GM19468 (cell line): Measurements from ENCODE around the gene IL12RB2.

ENCODE experiments used
- ATAC-seq: cut with Tn5 transposase; IDR thresholded peaks from one replicate; pipeline ENCODE4 v1.9.1; 2021; ENCODE audit warnings: mild to moderate bottlenecking, moderate library complexity, moderate number of reproducible peaks; ENCODE audit not compliant: unreplicated experiment; ENCODE audit errors: extremely low read depth

Gene IL12RB2

GRCh38 chr1:67307251-67308060 lies at the start of gene IL12RB2:
IL12RB2 (plus strand) TSS chr1:67307873; CDS start chr1:67320369, 12,496 bp downstream.
- ATAC-seq: peak; percentile 17

- no peak for ATAC-seq
Measured at GRCh38 chr1:67261680-67262079, 46.0 kb upstream of the IL12RB2 start.

- no peak for ATAC-seq
Measured at GRCh38 chr1:67262735-67263134, 44.9 kb upstream of the IL12RB2 start.

DNA sequence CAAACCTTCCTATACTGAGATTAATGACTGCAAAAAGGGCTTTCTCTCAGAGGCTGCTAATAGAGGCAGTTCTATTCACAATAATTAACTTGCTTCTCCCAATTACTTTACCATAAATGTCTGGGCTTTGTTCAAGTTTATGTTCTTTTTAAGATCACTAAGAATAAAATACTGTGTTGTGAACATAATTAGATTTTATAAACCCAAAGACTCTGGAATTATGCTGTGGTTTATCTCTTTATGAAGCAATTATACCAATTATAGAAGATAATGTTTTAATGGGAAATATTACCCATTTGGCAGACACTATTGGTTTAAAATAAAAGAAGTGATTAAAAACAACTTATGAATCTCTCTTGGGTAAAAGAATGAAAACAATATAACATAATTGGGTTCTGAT lies 43.5 kb upstream of the IL12RB2 start:
- ATAC-seq: no peak

- ATAC-seq: no peak
Measured at GRCh38 chr1:67264899-67265298, 42.8 kb upstream of the IL12RB2 start.

GRCh38 chr1:67269061-67269460 lies 38.6 kb upstream of the IL12RB2 start:
- ATAC-seq: no peak

- no peak for ATAC-seq
Measured at GRCh38 chr1:67270541-67270940, 37.1 kb upstream of the IL12RB2 start.

DNA sequence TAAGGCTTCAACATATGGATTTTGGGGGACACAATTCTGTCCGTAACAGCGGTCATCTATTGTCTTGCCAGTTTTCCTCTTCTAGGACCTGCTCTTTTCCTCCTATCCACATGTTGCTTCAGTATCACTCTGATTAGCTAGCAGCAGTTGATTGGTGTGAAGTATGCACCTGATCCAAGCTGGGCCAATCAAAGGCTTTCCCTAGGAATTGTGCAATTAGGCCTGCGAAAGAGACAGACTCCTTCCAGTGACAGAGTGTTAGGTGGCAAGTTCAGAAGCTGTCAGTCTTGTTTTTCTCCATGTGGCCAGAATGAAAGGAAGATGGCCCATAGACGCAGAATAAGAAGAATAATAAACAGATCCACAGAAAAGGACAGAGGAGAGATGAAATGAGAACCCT lies 34.1 kb upstream of the IL12RB2 start:
- ATAC-seq: no peak

- no peak for ATAC-seq
Measured at GRCh38 chr1:67274623-67275325, 32.9 kb upstream of the IL12RB2 start.

DNA sequence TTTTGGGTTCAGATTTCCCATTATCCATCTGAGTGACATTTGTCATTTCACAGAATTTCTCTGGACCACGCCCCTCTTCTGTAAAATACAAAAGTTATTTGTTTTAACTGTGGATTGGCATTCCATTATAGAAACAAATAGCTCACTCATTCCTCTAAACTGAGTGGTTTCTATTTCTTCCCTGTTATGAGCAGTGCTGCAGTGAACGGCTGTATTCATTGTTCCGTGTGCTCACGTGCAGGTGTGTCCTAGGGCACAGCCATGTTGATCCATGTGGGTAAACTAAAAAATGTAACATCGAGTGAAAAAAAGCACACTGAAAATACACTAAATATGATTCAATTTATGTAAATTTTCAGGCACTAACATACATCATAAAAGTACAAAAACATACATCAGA lies 27.0 kb upstream of the IL12RB2 start:
- ATAC-seq: no peak

DNA sequence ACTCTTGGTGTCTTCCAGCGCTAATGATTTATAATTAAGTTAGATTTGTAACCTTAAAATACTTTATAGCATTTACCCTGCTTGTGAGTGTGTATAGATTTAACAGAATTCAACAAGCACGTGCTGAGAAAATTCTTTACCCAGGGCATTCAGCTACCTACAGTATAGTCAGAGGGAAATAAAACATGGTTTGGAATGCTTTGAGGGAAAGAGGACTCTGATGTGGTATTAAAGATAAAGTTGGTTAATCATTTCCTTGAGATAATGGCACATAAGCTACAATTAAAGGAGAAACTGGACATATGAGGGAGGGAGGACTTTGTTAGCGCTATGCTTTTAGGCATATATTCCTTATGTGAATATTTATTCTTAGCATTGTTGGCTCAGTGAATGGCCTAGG lies 26.4 kb upstream of the IL12RB2 start:
- no peak for ATAC-seq

DNA sequence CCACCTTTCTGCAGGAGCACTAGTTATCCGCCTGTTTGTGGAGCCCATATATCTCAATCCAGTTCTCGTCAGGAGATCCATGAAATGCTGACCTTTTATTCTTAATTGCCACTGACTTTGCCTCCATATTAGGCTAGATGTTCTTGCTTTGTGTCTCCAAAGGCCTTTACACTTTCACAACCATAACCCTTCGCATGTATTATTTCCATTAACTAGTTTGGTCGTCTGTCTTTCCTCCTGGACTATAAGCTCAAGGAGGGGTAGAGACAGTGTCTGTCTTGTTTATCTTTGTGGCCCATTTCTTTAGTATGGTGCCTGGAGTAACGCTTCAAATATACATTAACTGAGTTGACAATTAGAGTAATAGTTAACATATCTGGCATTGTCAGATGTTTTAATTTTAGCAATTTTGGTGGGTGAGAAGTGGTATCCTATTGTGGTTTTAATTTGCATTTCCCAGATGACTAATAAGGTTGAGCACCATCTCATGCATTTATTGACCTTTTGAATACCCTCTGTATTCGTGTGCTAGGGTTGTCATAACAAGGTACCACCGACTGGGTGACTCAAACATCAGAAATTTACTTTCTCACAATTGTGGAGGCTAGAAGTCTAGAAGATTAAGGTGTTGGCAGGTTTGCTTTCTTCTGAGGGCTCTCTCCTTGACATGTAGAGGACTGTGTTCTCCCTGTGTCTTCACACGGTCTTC lies 21.7 kb upstream of the IL12RB2 start:
- ATAC-seq: peak; percentile 66

GRCh38 chr1:67290236-67290635 lies 17.4 kb upstream of the IL12RB2 start:
- ATAC-seq: no peak

GRCh38 chr1:67294836-67295617 lies 12.6 kb upstream of the IL12RB2 start:
- no peak for ATAC-seq

DNA sequence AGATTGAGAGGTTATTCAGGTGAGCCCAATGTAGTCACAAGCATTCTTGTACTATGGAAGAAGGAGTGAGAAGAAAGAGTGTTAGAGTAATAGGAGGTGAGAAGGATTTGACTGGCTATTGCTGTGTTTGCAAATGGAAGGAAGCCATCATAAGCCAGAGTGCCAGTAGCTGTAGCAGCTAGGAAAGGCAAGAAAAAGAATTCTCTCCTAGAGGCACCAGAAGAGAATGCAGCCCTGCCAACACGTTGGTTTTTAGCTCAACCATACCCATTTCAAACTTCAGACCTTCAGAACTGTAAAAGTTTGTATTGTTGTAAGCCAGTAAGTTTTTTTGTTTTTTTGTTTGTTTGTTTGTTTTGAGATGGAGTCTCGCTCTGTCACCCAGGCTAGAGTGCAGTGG lies 8.9 kb upstream of the IL12RB2 start:
- no peak for ATAC-seq

- ATAC-seq: no peak
Measured at GRCh38 chr1:67299296-67299695, 8.4 kb upstream of the IL12RB2 start.

DNA sequence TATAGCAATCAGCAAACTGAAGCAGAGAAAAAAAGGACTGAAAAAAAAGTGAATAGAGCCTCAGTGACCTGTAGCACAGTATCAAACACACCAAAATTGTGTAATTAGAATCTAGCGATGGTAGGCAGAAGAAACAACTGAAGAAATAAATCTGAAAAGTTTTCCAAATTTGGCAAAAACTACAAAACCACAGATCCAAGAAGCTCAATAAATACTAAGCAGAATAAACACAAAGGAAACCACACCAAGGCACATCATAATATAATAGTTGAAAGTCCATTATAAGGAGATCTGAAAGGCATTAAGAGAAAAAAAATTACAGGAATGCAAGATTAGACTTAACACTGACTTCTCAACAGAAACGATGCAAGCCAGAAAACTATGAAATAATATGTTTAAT lies 7.1 kb upstream of the IL12RB2 start:
- ATAC-seq: no peak

DNA sequence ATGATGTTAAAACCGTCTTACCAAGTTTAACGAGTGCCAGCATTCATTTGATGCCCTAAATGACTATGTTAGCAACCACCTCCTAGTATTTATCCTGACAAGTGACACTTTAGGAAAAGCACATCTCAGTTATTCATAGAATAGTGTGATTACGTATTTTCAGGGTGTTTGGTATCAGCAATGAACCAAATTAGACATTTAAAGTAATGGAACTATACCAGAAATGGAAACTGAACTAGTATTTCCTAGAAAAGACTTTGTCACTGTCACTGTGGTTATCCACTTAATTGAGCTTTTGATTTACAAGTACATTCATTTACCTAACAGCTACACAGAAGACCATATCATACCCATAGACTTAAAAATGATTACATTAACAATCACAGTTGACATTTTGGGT lies 3.6 kb upstream of the IL12RB2 start:
- no peak for ATAC-seq

- ATAC-seq: no peak
Measured at GRCh38 chr1:67306547-67306946, 1.1 kb upstream of the IL12RB2 start.

- ATAC-seq: no peak
Measured at GRCh38 chr1:67308136-67308535, 463 bp downstream of the IL12RB2 start.
